ENCODE results near the gene NYAP1.
"Not testable (repeated sequence)": the region's sequence is repeated elsewhere in the genome, so short reads cannot be mapped to it uniquely, and the experiment has no call there.

The NYAP1 gene

GRCh38 chr7:100515072-100515532 lies 31.4 kb downstream of the NYAP1 start:
- DNase-seq: no peak

- no peak for DNase-seq
Measured at GRCh38 chr7:100516135-100516812, 32.5 kb downstream of the NYAP1 start.

GRCh38 chr7:100517305-100517704 lies 33.6 kb downstream of the NYAP1 start:
- DNase-seq: no peak

GRCh38 chr7:100519580-100519979 lies 35.9 kb downstream of the NYAP1 start:
- DNase-seq: no peak

- no peak for DNase-seq
Measured at GRCh38 chr7:100520138-100520537, 36.4 kb downstream of the NYAP1 start.

- DNase-seq: no peak
Measured at GRCh38 chr7:100521076-100521475, 37.3 kb downstream of the NYAP1 start.

- DNase-seq: not testable (repeated sequence)
Measured at GRCh38 chr7:100521909-100522593, 38.3 kb downstream of the NYAP1 start.

- DNase-seq: not testable (repeated sequence)
Measured at GRCh38 chr7:100523192-100523591, 39.5 kb downstream of the NYAP1 start.

- not testable (repeated sequence) for DNase-seq
Measured at GRCh38 chr7:100528108-100528866, 44.6 kb downstream of the NYAP1 start.

- DNase-seq: no peak
Measured at GRCh38 chr7:100532165-100533022, 48.7 kb downstream of the NYAP1 start.

GRCh38 chr7:100535982-100536381 lies 52.3 kb downstream of the NYAP1 start:
- DNase-seq: not testable (repeated sequence)

GRCh38 chr7:100536695-100537094 lies 53.0 kb downstream of the NYAP1 start:
- DNase-seq: not testable (repeated sequence)

GRCh38 chr7:100538348-100538653 lies 54.6 kb downstream of the NYAP1 start:
- DNase-seq: no peak

- DNase-seq: peak; percentile 99 to 100
Measured at GRCh38 chr7:100538654-100539435, 55.1 kb downstream of the NYAP1 start, which contains the start of gene AGFG2. Gene AGFG2 (plus strand): TSS chr7:100539203. CDS start chr7:100539347, 144 bp downstream.

- no peak for DNase-seq
Measured at GRCh38 chr7:100539436-100540006, 55.8 kb downstream of the NYAP1 start.

- no peak for DNase-seq
Measured at GRCh38 chr7:100540073-100540723, 56.5 kb downstream of the NYAP1 start.

GRCh38 chr7:100541309-100541708 lies 57.6 kb downstream of the NYAP1 start:
- not testable (repeated sequence) for DNase-seq

GRCh38 chr7:100543586-100543985 lies 59.9 kb downstream of the NYAP1 start:
- DNase-seq: no peak

- no peak for DNase-seq
Measured at GRCh38 chr7:100544386-100544785, 60.7 kb downstream of the NYAP1 start.

Data from NCI-H187 (cell line).